HG03442 (cell line): Measurements from ENCODE around the gene ALOX15.
"Not testable (repeated sequence)": the region's sequence is repeated elsewhere in the genome, so short reads cannot be mapped to it uniquely, and the experiment has no call there.

Experiments
- ATAC-seq: cut with Tn5 transposase; IDR thresholded peaks from one replicate; pipeline ENCODE4 v1.9.1; 2021; ENCODE audit warnings: mild to moderate bottlenecking, moderate library complexity; ENCODE audit not compliant: unreplicated experiment

Gene ALOX15

GRCh38 chr17:4641297-4642195 is at the start of gene ALOX15:
Gene ALOX15 (minus strand): TSS chr17:4641678. CDS start chr17:4641651, 27 bp downstream.
- no peak for ATAC-seq

- no peak for ATAC-seq
Measured at GRCh38 chr17:4690745-4691144, 49.3 kb upstream of the ALOX15 start.

- not testable (repeated sequence) for ATAC-seq
Measured at GRCh38 chr17:4689872-4690271, 48.4 kb upstream of the ALOX15 start.

GRCh38 chr17:4683739-4684138 is 42.3 kb upstream of the ALOX15 start:
- ATAC-seq, result not testable (repeated sequence)

GRCh38 chr17:4679658-4680057 is 38.2 kb upstream of the ALOX15 start:
- ATAC-seq, result no peak

GRCh38 chr17:4678448-4679026 is 37.1 kb upstream of the ALOX15 start:
- no peak for ATAC-seq

GRCh38 chr17:4676791-4677190 is 35.3 kb upstream of the ALOX15 start:
- no peak for ATAC-seq

GRCh38 chr17:4675791-4676190 is 34.3 kb upstream of the ALOX15 start:
- ATAC-seq, result no peak

GRCh38 chr17:4674685-4674998 is 33.2 kb upstream of the ALOX15 start:
- no peak for ATAC-seq

- no peak for ATAC-seq
Measured at GRCh38 chr17:4673986-4674684, 32.7 kb upstream of the ALOX15 start.

- ATAC-seq, result no peak
Measured at GRCh38 chr17:4673169-4673568, 31.7 kb upstream of the ALOX15 start.

- ATAC-seq, result no peak
Measured at GRCh38 chr17:4672751-4673150, 31.3 kb upstream of the ALOX15 start.

- ATAC-seq, result no peak
Measured at GRCh38 chr17:4672055-4672630, 30.7 kb upstream of the ALOX15 start.

- ATAC-seq, result no peak
Measured at GRCh38 chr17:4667166-4667565, 25.7 kb upstream of the ALOX15 start.

GRCh38 chr17:4666296-4666695 is 24.8 kb upstream of the ALOX15 start:
- no peak for ATAC-seq

- ATAC-seq, result no peak
Measured at GRCh38 chr17:4665027-4665426, 23.5 kb upstream of the ALOX15 start.

- ATAC-seq, result no peak
Measured at GRCh38 chr17:4664230-4664629, 22.8 kb upstream of the ALOX15 start.

- ATAC-seq, result no peak
Measured at GRCh38 chr17:4663711-4664110, 22.2 kb upstream of the ALOX15 start.

GRCh38 chr17:4658478-4659305 is 17.2 kb upstream of the ALOX15 start:
- no peak for ATAC-seq

- ATAC-seq, result no peak
Measured at GRCh38 chr17:4657678-4658077, 16.2 kb upstream of the ALOX15 start.

- not testable (repeated sequence) for ATAC-seq
Measured at GRCh38 chr17:4655933-4656332, 14.5 kb upstream of the ALOX15 start.
